ENCODE data around the gene NEGR1.

NEGR1 gene

DNA sequence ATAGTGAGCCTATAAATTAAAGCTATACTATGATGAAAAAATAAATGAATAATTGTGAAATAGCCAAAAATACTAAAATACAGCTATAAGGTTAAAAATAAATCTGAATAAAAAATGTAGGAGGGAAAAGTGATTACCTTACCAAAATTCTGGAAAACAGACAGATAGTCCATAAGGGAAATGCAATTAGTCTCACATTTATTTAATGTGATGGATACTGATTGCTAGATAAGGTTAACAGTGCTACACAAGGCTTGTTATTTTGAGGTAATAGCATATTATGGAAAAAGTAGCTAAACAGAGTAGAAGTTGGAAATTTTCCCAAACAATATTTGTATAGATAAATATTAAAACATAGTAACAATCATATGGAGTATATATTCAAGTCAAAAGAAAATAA is 413.0 kb downstream of the NEGR1 start:
- in situ Hi-C loops (cut with MboI; ENCODE audit: low sequenced_read_pairs): no loop called here

DNA sequence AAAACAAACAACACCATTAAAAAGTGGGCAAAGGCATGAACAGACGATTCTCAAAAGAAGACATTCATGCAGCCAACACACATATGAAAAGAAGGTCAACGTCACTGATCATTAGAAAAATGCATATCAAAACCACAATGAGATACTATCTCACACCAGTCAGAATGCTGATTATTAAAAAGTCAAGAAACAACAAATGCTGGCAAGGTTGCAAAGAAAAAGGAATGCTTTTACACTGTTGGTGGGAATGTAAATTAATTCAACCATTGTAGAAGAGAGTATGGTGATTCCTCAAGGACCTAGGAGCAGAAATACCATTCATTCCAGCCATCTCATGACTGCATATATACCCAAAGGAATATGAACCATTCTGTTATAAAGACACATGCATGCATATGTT is 419.6 kb downstream of the NEGR1 start:
- in situ Hi-C loops (cut with MboI; ENCODE audit: low sequenced_read_pairs): no loop called here

DNA sequence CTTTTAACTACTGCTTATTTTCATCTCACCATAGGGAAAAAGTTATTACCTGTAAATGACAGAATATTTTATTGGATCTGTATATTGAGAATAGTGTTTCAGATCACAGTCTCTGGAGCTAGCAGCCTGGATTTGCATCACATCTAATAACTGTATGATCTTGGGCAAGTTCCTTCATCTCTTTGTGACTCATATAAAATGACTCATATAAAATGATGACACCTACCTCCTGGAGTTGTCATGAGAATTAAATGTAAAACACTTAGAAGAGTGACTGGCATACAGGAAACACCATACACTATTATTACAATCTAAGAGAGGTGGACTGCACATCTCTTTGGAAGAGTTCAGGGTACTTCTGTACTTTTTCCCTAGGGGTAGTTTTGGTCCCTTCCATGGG is 421.3 kb downstream of the NEGR1 start:
- in situ Hi-C loops (cut with MboI; ENCODE audit: low sequenced_read_pairs): no loop called here

DNA sequence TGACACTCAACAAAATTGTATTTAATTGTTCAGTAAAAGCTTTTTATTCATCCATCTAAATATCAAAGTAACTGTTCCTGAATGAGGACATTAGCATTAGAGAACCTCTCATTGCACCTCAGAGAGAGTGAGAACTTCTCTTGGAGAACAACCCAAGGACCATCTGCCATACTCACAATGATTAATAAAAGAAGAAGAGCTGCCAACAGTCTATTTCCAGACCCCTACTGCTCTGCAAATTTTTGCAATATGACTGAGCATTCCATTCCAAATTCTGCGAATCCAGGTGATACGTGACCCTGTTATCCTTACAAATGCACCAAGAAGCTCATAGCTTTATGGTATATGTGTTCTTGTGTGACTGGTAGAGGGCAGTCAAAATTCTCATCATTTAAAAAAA is 422.5 kb downstream of the NEGR1 start:
- in situ Hi-C loops (cut with MboI; ENCODE audit: low sequenced_read_pairs): no loop called here

DNA sequence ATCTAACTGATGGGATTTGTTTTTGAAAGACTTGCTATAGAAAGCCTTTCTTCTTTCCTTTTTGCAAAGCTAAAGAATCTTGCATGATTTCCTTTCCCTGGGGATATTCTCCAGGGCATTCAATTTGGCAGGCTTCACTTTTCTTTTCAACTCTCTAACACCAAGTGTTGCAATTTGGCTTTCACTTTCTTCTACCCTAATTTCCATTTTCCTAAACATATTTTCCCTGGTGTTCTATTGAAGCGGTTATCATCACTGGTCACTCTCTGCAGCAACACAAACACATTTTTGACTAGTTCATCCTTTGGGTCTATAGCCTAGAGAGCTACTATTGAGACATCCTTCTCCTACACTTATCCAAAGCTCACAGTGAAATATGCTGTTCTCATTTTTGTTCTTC is 424.5 kb downstream of the NEGR1 start:
- in situ Hi-C loops (cut with MboI; ENCODE audit: low sequenced_read_pairs): no loop called here

DNA sequence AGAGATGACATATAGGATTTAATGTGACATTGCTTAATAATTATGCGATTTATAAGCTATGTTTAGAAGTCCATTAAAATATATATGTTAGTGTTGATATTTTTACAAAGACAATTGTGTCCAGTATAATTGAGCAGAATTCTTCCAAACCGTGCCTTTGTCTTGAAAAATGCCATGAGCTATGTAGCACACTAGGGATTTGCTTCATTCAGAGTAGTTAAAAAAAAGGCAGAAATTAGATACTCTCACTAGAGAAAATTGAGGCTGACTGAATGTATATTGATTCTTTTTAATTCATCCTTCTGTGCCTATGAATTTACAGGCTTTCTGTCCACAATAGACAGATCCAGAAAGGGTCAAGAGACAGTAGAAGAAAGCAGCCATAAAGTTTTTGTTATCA is 429.0 kb downstream of the NEGR1 start:
- in situ Hi-C loops (cut with MboI; ENCODE audit: low sequenced_read_pairs): no loop called here

DNA sequence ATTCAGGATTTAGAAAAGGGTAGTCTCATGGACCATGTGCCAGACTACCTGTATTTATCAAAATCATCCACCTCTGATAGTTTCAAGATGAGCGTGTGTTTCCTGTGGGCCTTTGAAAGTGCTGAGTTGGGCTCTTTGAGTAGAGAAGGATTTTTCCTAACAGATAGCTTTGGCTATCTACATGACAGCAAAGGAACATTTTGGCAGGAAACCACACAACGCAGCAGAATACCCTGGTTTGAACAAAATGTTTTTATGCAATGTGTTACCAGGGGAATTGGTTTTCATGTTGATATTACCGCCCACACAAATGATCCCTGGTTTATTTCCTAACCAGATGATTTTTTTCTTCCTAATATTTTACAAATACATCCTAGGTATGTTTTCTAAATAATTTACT is 431.4 kb downstream of the NEGR1 start:
- in situ Hi-C loops (cut with MboI; ENCODE audit: low sequenced_read_pairs): no loop called here

DNA sequence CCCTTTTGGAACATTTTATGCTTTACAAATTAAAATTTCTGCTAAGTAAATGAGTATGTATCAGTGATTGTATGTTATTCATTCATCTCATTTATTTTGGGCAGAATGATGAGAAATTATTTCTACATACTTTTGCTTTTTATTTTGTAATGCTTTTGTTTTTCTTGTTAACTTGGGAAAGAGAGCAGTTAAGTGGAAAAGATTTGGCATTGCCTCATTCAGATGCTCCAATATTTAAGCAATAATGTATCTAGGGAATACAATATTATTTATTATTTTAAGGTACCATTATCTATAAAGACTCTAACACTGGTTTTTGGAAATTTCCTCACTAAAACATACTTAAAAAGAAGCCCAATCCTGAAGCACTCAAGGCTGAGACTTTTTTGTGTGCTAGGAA is 431.8 kb downstream of the NEGR1 start:
- in situ Hi-C loops (cut with MboI; ENCODE audit: low sequenced_read_pairs): no loop called here

DNA sequence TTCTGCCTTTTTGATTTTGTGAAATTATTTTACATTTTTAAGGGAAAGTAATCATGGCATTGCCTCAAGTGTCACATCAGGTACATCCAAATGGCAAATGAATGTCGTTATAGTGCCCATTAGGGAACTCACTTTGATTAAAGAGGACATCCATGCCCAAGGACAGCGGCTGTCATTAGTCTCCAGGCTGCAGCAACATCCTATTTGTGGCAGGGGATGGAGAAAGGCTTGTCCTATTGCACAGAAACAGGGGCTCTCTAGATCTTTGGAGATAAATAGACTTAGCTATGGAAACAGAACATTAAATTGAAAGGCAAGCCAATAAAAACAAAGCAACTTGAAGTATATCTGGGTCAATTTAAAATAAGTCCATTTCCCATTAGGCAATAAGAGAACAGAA is 439.3 kb downstream of the NEGR1 start:
- in situ Hi-C loops (cut with MboI; ENCODE audit: low sequenced_read_pairs): no loop called here

DNA sequence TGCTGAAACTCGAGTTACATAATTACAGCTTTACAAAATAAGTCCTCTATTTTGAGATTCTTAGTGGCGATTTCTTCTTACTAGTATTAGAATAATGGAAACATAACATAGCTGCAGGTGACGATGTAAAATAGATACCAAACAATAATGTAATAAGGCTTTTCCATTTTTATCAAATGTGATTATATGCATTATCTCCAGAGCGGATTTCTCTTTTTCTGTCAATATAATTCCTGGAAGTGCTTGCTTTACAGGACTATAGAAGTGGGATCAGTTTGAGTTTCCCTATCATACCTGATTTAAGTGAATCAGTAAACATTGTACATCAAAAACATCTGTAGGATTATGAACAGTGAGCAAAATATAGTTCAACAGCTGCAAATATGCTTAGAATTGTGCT is 442.5 kb downstream of the NEGR1 start:
- in situ Hi-C loops (cut with MboI; ENCODE audit: low sequenced_read_pairs): no loop called here

DNA sequence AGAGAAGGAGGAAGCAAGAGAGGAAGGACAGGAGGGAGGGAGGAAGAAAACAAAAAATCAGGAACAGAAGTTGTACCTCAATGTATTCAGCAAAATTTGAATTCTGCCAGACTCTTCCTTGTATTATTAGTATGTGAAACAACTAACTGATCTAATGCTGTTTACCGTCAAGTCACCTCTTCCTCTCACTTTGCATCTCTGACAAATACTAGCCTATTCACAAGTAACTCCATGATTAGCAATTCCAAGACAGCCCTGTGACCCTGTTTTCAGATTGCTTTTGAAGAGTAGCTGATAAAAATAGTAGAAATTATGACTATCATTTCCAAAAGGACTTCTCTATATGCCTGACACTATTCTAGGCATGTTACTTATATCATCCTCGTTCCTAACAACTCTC is 445.4 kb downstream of the NEGR1 start:
- in situ Hi-C loops (cut with MboI; ENCODE audit: low sequenced_read_pairs): no loop called here

DNA sequence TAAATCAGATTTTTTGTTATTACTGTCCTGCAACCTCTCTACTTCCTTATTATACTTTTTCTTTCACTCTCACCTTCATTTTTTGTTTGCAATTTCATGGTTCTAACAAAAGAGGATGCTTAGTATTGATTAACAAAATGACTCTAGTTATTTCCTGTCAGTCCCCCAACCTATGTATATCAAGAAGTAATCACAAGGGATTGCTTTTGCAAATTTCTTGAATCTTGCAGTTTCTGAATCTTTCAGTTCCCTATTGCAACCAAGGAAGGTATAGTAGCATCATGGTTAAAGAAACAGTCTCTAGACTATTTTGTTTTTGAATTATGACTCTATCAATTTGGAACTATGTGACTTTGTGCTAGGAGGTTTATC is 446.9 kb downstream of the NEGR1 start:
- in situ Hi-C loops (cut with MboI; ENCODE audit: low sequenced_read_pairs): no loop called here

DNA sequence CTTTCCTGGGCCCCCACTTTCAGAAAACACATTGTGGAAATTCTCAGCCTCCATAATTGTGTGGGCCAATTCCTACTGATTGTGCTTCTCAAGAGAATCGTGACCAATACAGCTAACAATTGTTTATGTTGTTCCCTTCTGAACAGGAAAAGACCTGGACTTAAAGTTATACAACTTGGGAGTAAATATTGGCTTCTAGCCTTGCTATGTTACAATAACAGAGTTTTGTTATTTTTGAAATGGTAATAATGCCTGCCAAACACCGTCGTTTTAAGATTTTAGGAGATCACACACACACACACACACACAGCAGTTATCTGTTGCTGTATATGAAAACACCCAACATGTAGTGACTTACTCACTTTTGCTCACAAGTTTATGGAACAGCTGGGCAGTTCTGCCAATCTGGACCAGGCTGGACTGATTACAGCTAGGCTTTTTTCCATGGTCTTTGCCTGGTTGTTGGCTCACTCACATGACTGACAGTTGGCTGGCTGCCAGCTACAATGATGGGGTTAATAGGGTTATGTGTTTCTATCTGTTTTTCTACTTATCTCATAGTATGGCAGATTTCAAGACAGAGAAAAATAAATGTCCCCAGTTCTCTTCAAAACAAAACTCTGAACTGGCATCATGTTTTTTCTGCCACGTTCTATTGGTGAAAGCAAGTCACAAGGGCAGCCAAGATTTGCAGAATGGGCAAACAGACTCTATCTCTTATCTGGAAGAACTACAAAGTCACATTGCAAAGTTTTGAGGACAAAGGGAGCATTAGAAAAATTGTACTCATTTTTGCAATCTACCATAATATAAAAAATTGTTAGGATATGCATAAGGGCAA is 447.5 kb downstream of the NEGR1 start:
- in situ Hi-C loops (cut with MboI; ENCODE audit: low sequenced_read_pairs): no loop called here

DNA sequence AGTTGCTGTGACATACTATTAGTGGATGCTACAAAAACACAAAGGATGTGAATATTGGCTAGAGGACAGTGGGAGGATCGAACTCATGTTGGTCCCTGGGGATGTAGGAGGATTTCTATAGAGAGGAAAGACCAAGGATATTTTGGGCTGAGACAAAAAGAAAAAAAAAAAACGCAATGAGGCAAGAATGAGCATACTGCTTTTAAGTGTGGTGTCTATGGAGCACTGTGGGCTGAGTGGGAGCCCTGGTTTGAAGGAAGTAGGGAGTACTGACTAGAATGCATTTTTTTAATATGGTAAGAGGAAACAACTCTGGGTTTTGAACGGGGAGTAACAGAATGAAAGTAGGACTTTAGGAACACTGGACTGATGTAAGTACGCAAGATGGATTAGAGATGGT is 450.7 kb downstream of the NEGR1 start:
- in situ Hi-C loops (cut with MboI; ENCODE audit: low sequenced_read_pairs): no loop called here

DNA sequence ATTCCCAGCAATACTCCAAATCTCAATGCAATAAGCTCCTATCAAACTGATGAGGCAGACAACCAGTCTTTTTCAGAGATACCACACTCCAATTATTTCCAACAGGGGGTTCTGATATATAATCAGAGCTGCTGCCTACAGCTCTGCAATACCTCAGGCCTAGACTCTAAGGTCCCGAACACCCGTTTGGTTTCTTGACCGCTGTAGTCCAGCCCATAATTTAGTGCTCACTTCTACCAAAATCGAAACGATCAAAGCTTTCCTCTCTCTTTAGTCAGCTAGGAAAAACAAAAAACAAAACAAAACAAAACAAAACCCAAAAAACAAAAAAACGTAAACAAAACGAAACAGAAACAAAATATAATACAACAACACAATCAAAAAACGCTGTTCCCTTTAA is 453.0 kb downstream of the NEGR1 start:
- in situ Hi-C loops (cut with MboI; ENCODE audit: low sequenced_read_pairs): no loop called here

DNA sequence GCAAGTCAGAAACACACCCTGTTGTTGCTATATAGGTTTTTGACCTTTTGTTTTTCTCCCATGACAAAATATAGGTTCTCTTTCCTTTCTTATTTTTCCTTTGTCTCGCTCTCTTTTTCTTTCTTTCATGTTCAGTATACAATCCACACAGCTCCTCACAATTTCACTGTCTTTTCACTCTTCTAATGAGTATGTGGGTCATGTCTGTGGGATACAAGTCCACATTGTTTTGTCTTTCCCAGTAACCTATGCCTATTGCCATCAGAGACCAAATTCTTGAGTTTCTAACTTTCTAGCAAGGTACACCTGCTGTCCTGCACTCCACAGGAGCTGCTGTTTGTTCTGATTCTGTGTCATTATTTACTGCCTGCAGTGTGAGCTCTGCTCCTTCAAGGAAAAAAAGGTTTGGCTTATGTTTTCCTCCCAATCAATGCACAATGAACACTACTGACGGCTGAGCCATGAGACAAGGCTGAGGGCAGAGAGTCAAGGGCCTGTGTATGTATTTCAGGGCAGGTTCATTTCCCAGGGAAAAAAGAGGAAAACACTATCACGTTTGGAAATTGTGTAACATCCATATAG is 453.8 kb downstream of the NEGR1 start:
- in situ Hi-C loops (cut with MboI; ENCODE audit: low sequenced_read_pairs): no loop called here

DNA sequence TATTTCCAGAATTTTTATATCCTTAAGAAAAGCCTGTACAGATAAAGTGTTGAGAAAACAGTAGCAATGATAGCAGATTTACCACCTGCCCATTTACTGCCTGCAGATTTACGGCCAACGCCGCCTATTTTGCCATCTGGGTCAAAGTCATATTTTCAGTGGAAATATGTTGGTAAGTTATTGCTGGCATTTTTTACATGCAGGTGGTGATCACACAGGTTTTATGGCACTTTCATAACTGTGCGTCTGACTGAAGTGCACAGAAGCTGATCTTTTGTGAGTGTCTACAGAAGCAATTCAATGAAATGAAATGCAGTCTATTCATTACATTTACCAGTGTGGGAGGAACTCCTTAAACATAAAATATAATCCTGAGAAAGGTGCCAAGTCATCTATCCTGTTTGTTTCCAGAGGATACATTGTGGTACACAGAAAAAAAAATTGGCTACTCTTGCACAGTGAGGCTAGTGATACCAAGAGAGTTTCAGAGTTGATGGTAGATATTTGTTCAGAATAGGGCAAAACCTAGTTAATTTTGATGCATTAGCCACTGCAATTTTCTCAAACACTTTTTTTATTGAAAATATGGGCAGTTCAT is 458.5 kb downstream of the NEGR1 start:
- in situ Hi-C loops (cut with MboI; ENCODE audit: low sequenced_read_pairs): no loop called here

DNA sequence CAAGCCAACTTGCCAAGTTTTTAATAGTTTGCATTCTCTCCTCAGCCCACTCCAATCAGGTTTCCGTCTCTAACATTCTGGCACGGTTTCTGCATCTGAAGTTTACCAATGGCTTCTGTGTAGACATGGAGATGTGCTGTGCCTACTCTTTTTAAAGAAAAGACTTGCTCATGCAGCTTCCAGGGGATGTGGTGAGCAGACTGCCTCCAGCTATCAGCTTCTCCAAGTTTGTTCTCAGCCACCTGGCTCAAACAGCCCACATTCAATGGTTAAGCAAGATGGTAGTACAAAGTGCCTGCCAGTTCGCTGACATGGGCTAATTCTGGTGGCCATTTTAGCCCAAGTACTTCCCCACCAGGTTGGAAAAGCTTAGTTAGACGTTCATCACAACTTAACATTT is 465.3 kb downstream of the NEGR1 start:
- in situ Hi-C loops (cut with MboI; ENCODE audit: low sequenced_read_pairs): no loop called here

DNA sequence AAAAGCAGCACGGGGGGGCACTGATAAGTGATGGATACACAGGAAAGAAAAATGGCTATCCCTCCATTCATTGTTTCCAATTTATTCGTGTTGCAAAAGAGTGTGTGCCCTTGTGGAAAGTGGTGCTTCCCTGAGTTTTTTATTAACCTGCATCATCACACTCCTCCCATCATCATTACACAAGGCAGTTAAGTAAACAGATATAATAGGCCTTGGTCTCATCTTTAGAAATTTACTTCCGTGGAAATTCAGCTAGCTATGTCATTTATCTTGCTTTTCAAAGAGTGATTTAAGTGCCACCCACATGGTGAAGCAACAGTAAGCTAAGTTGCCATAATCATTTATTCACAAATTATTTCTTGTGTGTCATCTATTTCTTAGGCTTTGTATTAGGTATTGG is 473.3 kb downstream of the NEGR1 start:
- in situ Hi-C loops (cut with MboI; ENCODE audit: low sequenced_read_pairs): no loop called here

DNA sequence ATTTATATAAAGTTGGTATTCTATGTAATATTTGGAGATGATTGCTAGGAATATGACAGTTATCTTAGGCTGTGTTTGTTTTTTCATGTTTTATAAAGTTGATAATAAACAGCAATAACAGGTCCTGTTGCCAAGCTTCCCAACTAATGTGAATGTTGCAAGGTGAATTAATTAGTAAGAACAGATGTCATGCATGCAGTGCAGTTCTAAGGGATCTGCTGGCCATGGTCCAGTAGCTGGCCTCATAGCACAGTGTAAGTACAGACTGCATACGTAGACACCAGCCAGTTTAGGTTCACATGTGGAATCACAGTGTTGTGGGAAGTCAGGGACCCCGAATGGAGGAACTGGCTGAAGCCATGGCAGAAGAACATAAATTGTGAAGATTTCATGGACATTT is 478.2 kb downstream of the NEGR1 start:
- in situ Hi-C loops (cut with MboI; ENCODE audit: low sequenced_read_pairs): no loop called here

DNA sequence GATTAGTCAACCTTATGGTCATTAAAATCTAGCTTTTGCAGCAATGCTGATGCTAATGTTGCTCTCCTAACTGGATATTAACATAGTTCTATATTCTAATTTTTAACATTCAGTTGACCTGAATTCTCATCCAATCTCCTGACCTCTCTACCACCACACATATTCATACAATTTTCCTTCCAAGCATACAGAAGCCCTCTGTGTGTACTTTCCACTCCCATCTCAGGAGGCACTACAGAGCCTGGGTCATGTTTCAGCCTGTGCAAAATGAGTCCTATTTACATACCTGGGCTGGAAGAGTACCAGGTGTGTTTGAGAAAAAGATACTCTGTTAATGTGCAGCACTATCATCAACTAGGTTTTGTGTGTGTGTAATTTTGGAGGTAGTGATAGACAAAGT is 486.3 kb downstream of the NEGR1 start:
- in situ Hi-C loops (cut with MboI; ENCODE audit: low sequenced_read_pairs): no loop called here

DNA sequence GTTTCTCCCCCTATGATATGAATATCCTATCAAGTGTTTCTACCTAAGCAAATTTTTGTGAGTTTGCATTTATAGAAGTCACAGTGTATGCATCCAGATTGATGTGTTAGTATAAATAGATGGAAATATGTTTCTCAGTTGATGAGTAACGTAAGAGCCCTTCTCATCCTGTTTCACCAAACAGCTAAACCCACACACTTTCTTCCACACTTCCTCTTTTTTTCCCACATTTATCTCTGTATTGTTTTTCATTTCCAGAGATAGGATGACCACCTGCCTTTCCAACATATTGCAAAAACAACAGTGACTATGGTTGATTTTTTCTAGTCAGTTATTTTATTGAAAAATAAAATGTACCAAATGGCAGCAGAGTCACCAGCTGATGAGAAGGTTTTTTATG is 490.1 kb downstream of the NEGR1 start:
- in situ Hi-C loops (cut with MboI; ENCODE audit: low sequenced_read_pairs): no loop called here

DNA sequence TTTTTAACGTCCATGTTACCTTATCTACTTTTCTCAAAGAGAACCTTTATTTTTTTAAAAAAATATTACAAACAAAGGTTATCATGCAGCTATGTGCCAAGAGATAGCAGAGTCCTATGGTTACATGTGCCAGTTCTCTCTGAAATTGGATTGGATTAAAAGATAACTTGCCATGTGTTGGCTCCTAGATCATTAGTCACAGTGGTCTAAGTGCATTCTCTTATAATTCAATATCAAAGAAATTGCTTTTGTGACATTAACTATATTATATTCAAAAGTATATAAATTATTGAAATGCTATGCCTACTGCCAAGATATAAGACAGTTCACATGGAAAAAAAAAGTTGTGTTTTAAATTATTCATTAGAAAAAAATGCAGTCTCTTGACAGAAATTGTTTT is 494.2 kb downstream of the NEGR1 start:
- in situ Hi-C loops (cut with MboI; ENCODE audit: low sequenced_read_pairs): no loop called here

Measured in HL-60/S4 treated with phorbol 12-myristate 13-acetate at 8.2 ng/mL for 4 days and 3 days (cell line).